ENCODE data around the gene KCNN2.

The KCNN2 gene

DNA sequence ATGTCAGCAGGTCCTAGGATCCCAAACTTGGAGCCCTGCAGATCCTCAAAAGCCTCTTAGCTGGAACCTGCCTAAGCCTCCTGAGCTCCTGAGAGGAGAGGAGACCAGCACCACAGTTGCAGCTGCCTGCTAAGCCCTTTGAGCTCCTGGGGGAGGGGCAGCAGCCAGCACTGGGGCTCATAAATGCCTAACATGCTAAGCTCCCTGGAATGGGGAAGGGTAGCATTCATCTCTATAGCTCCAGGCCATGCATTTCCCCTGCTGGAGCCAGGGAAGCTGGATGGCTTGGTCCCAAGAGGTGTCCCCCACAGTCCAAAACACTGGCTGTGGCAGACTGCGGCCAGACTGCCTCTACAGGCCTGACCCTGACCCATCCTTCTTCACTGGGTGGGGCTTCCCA lies 182.7 kb downstream of the KCNN2 start:
- no peak for DNase-seq (ENCODE audit: low spot score)
